ENCODE measurements around the gene CACNA1C.

The CACNA1C gene

DNA sequence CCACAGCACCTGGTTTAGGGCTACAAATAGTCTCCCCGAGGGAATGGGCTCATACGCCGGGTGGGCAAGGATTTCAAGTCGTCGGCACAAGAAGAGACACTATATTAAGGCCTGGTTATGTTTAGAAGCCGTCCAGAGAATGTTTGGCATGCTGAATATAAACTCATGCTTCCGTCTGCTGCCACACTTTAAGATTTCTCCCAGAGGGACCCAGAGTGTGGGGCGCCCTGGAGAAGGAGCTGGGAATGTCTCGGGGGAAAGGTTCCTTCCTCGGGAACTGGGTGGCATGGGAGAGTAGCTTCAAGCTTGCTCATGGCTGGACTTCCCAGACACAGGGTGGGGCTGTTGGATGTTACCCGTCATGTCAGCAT lies 295.7 kb downstream of the CACNA1C start:
- H3K9me3 ChIP-seq (replicated peaks; ENCODE audit: low read length), result no peaks in the 10 kb centered on the region
- no peaks in the 10 kb centered on the region for H3K36me3 ChIP-seq (ENCODE audit: insufficient read depth, low read length)
- no peak overlapping the region for H3K4me3 ChIP-seq (ENCODE audit: low read length)
- H3K9ac ChIP-seq (ENCODE audit: low read depth, low read length), result no peak overlapping the region
- H3K27me3 ChIP-seq (ENCODE audit: control insufficient read depth, insufficient read depth, low read length), result peaks cover 37% of the 10 kb centered on the region
- H3K4me2 ChIP-seq (ENCODE audit: low read length), result no peak overlapping the region
- no peaks in the 10 kb centered on the region for H3K4me1 ChIP-seq (ENCODE audit: control insufficient read depth, insufficient read depth, low read length)

DNA sequence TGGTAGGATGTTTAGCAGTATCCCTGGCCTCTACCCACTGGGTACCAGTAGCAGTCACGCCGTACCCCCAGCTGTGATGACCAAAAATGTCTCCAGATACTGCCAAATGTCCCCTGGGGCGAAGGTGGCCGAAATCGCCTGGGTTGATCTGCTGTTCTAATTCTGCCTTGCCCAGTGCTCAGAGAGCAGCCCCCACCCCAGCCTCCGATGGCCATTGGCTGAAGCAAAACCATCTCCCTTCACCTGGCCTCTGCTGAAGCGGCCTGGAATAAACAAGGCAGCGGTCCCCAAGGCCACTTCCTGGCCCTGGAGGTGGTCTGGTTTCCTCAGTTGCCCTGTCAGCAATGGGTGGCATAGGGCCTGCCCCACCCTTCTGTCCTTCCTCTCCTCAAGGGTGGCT lies 298.4 kb downstream of the CACNA1C start:
- peaks cover 42% of the 10 kb centered on the region for H3K27me3 ChIP-seq (ENCODE audit: control insufficient read depth, insufficient read depth, low read length)
- H3K9me3 ChIP-seq (replicated peaks; ENCODE audit: low read length), result no peaks in the 10 kb centered on the region
- H3K36me3 ChIP-seq (ENCODE audit: insufficient read depth, low read length), result no peaks in the 10 kb centered on the region
- H3K4me2 ChIP-seq (ENCODE audit: low read length), result no peak overlapping the region
- no peak overlapping the region for H3K9ac ChIP-seq (ENCODE audit: low read depth, low read length)
- no peaks in the 10 kb centered on the region for H3K4me1 ChIP-seq (ENCODE audit: control insufficient read depth, insufficient read depth, low read length)
- H3K4me3 ChIP-seq (ENCODE audit: low read length), result no peak overlapping the region

- H3K4me1 ChIP-seq (ENCODE audit: control insufficient read depth, insufficient read depth, low read length), result no peaks in the 10 kb centered on the region
- no peaks in the 10 kb centered on the region for H3K9me3 ChIP-seq (replicated peaks; ENCODE audit: low read length)
- H3K36me3 ChIP-seq (ENCODE audit: insufficient read depth, low read length), result no peaks in the 10 kb centered on the region
- H3K27me3 ChIP-seq (ENCODE audit: control insufficient read depth, insufficient read depth, low read length), result peaks cover 40% of the 10 kb centered on the region
- H3K9ac ChIP-seq (ENCODE audit: low read depth, low read length), result no peak overlapping the region
- H3K4me2 ChIP-seq (ENCODE audit: low read length), result no peak overlapping the region
- no peak overlapping the region for H3K4me3 ChIP-seq (ENCODE audit: low read length)
Observed at GRCh38 chr12:2352203-2352602, 299.4 kb downstream of the CACNA1C start.

DNA sequence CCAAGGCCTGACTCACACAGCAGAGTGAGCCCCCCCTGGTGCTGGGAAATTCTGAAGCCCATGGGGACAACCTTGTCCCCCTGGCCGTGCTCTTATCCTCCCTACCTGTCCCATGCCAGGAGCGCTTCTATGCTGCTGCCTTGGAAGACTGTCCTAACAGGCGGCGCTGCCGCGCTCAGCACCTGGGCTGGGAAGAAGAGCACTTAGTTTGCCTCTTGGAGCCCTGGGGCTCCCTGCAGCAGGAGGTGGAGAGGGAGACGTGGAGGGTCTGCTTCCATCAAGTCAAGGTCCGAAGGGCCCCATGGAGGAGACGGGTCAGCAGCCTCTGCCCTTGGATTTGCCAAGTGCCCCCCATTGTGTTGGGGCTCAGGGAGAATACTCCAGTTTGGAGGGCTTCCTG lies 300.5 kb downstream of the CACNA1C start:
- H3K9ac ChIP-seq (ENCODE audit: low read depth, low read length), result no peak overlapping the region
- no peak overlapping the region for H3K4me3 ChIP-seq (ENCODE audit: low read length)
- H3K27me3 ChIP-seq (ENCODE audit: control insufficient read depth, insufficient read depth, low read length), result peaks cover 40% of the 10 kb centered on the region
- no peaks in the 10 kb centered on the region for H3K9me3 ChIP-seq (replicated peaks; ENCODE audit: low read length)
- peaks cover 3% of the 10 kb centered on the region for H3K4me1 ChIP-seq (ENCODE audit: control insufficient read depth, insufficient read depth, low read length)
- H3K4me2 ChIP-seq (ENCODE audit: low read length), result no peak overlapping the region
- H3K36me3 ChIP-seq (ENCODE audit: insufficient read depth, low read length), result no peaks in the 10 kb centered on the region

DNA sequence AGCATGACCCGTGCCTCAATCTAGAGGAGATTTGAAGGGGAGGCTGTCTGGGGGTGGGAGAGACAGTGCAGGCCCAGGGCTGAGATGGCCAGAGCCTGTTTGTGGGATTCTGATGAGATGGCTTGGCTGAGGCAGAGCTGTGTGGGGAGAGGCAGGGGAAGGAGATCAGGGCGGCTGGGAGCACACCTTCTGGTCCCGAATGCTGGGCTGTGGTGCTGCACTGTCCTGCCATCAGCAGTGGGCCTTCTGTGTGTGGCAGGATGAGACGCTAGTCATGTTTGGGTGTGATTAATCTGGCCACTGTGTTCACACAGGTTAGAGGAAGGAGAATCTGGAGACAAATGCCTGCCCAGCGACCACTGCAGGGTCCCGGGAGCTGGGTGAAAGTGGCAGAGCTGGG lies 300.9 kb downstream of the CACNA1C start:
- H3K36me3 ChIP-seq (ENCODE audit: insufficient read depth, low read length), result no peaks in the 10 kb centered on the region
- no peak overlapping the region for H3K9ac ChIP-seq (ENCODE audit: low read depth, low read length)
- H3K4me2 ChIP-seq (ENCODE audit: low read length), result no peak overlapping the region
- H3K27me3 ChIP-seq (ENCODE audit: control insufficient read depth, insufficient read depth, low read length), result peaks cover 36% of the 10 kb centered on the region
- H3K9me3 ChIP-seq (replicated peaks; ENCODE audit: low read length), result no peaks in the 10 kb centered on the region
- H3K4me1 ChIP-seq (ENCODE audit: control insufficient read depth, insufficient read depth, low read length), result peaks cover 3% of the 10 kb centered on the region
- H3K4me3 ChIP-seq (ENCODE audit: low read length), result no peak overlapping the region

DNA sequence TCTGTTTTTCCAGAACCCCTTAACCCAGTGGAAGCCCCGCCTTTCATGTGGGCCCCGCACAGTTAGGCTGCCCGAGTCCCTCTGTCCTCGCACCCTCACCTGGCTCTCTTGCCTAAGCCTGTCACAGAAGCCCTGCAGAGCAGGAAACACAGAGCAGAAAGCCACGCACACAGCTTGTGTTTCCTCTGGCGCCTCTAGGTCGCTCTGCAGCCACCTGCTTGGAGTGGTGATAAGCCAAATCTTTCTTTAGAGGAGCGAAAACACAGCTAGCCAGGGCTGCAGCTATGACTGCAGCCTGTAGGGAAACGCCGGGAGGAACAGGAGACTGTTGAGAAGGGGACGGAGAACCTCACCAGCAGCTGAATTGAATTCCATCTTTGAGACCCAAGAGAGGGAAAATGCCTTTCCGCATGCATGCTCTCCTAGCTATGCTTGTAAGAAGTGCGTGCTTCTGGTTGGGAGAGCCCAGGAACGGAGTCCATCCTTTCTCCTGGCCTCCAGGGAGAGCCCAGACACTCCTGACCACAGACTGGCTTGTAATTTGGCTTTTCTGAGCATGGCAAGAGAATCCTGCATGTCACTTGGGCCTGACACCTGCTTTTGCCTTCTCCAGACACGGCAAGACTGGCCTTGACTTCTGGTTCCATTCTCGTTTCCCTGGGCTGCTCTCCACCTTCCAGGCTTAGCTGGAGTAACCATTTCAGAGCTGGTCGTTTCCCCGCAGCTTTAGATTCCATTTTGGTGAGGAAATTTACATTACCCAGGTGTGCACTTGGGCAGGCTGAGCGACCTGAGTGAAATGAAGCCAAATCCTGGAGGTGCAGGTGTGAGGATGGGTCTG lies 301.6 kb downstream of the CACNA1C start:
- Histone ChIP-seq H3K9me3 (replicated peaks; ENCODE audit: low read length) (no peaks in the 10 kb centered on the region), H3K9ac (ENCODE audit: low read depth, low read length) (no peak overlapping the region), H3K27me3 (ENCODE audit: control insufficient read depth, insufficient read depth, low read length) (peaks cover 31% of the 10 kb centered on the region), H3K36me3 (ENCODE audit: insufficient read depth, low read length) (no peaks in the 10 kb centered on the region), H3K4me2 (ENCODE audit: low read length) (no peak overlapping the region), H3K4me1 (ENCODE audit: control insufficient read depth, insufficient read depth, low read length) (peaks cover 3% of the 10 kb centered on the region), H3K4me3 (ENCODE audit: low read length) (no peak overlapping the region)

GRCh38 chr12:2355198-2355597 lies 302.4 kb downstream of the CACNA1C start:
- Histone ChIP-seq H3K9me3 (replicated peaks; ENCODE audit: low read length) (no peaks in the 10 kb centered on the region), H3K4me2 (ENCODE audit: low read length) (no peak overlapping the region), H3K36me3 (ENCODE audit: insufficient read depth, low read length) (no peaks in the 10 kb centered on the region), H3K4me1 (ENCODE audit: control insufficient read depth, insufficient read depth, low read length) (peaks cover 3% of the 10 kb centered on the region), H3K4me3 (ENCODE audit: low read length) (no peak overlapping the region), H3K9ac (ENCODE audit: low read depth, low read length) (no peak overlapping the region), H3K27me3 (ENCODE audit: control insufficient read depth, insufficient read depth, low read length) (peaks cover 28% of the 10 kb centered on the region)

GRCh38 chr12:2355604-2356003 lies 302.8 kb downstream of the CACNA1C start:
- no peaks in the 10 kb centered on the region for H3K9me3 ChIP-seq (replicated peaks; ENCODE audit: low read length)
- H3K4me3 ChIP-seq (ENCODE audit: low read length), result no peak overlapping the region
- H3K4me1 ChIP-seq (ENCODE audit: control insufficient read depth, insufficient read depth, low read length), result peaks cover 3% of the 10 kb centered on the region
- peaks cover 31% of the 10 kb centered on the region for H3K27me3 ChIP-seq (ENCODE audit: control insufficient read depth, insufficient read depth, low read length)
- H3K36me3 ChIP-seq (ENCODE audit: insufficient read depth, low read length), result no peaks in the 10 kb centered on the region
- no peak overlapping the region for H3K9ac ChIP-seq (ENCODE audit: low read depth, low read length)
- H3K4me2 ChIP-seq (ENCODE audit: low read length), result no peak overlapping the region

GRCh38 chr12:2356601-2357125 lies 303.9 kb downstream of the CACNA1C start:
- no peak overlapping the region for H3K4me2 ChIP-seq (ENCODE audit: low read length)
- H3K9me3 ChIP-seq (replicated peaks; ENCODE audit: low read length), result no peaks in the 10 kb centered on the region
- peaks cover 3% of the 10 kb centered on the region for H3K4me1 ChIP-seq (ENCODE audit: control insufficient read depth, insufficient read depth, low read length)
- H3K27me3 ChIP-seq (ENCODE audit: control insufficient read depth, insufficient read depth, low read length), result peaks cover 31% of the 10 kb centered on the region
- no peaks in the 10 kb centered on the region for H3K36me3 ChIP-seq (ENCODE audit: insufficient read depth, low read length)
- H3K4me3 ChIP-seq (ENCODE audit: low read length), result no peak overlapping the region
- no peak overlapping the region for H3K9ac ChIP-seq (ENCODE audit: low read depth, low read length)

DNA sequence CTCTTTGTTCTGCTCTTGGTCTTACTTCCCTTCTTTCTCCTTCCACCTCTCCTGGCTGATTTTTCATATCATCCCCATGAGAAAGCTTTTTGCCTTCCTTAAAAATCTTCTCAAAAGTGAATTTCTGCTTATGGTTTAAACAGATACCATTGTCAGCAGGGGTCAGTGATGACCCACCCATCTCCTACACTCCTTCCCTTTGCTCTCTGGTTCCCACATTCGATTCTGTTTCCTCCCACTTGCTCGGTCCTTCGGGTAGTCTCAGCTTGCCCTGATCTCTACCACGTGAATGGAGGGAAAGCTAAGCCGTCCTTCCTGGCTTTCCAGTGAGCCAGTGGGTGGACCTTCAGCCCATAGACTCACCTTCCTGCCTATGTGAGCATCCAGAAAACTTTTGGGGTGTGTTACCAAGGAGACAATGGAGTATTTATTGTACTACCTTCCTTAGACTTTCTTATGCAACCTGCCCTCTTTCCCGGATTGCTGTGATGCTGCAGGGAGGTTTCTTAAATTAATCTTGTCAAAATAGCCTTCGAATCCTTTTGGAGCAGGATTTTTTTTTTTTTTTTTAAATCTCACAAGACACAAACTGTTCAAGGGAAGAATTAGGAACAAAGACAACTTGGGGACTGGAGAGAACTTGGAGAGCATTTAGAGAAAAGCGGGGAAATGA lies 306.3 kb downstream of the CACNA1C start:
- Histone ChIP-seq H3K36me3 (ENCODE audit: insufficient read depth, low read length) (no peaks in the 10 kb centered on the region), H3K4me1 (ENCODE audit: control insufficient read depth, insufficient read depth, low read length) (peaks cover 3% of the 10 kb centered on the region), H3K4me2 (ENCODE audit: low read length) (no peak overlapping the region), H3K27me3 (ENCODE audit: control insufficient read depth, insufficient read depth, low read length) (peaks cover 15% of the 10 kb centered on the region), H3K9me3 (replicated peaks; ENCODE audit: low read length) (no peaks in the 10 kb centered on the region), H3K9ac (ENCODE audit: low read depth, low read length) (no peak overlapping the region), H3K4me3 (ENCODE audit: low read length) (no peak overlapping the region)

GRCh38 chr12:2359725-2360629 lies 307.2 kb downstream of the CACNA1C start:
- H3K27me3 ChIP-seq (ENCODE audit: control insufficient read depth, insufficient read depth, low read length), result peaks cover 6% of the 10 kb centered on the region
- H3K9me3 ChIP-seq (replicated peaks; ENCODE audit: low read length), result no peaks in the 10 kb centered on the region
- H3K4me1 ChIP-seq (ENCODE audit: control insufficient read depth, insufficient read depth, low read length), result peaks cover 3% of the 10 kb centered on the region
- H3K4me2 ChIP-seq (ENCODE audit: low read length), result no peak overlapping the region
- no peaks in the 10 kb centered on the region for H3K36me3 ChIP-seq (ENCODE audit: insufficient read depth, low read length)
- no peak overlapping the region for H3K4me3 ChIP-seq (ENCODE audit: low read length)
- no peak overlapping the region for H3K9ac ChIP-seq (ENCODE audit: low read depth, low read length)

Measured in skeletal muscle satellite cell (primary cell).